ENCODE data around the gene LBHD2. TPM values are rescaled to one million over a fixed set of nuclear protein-coding genes. Genes with fewer than 3 reads are reported as not detected.

The LBHD2 gene
- total and polyA plus RNA-seq, 2 of the 13 experiments (the other 11 are each of a cell fraction or from before 2014, with no cell fraction given), result 0.67 to 1.00 TPM

DNA sequence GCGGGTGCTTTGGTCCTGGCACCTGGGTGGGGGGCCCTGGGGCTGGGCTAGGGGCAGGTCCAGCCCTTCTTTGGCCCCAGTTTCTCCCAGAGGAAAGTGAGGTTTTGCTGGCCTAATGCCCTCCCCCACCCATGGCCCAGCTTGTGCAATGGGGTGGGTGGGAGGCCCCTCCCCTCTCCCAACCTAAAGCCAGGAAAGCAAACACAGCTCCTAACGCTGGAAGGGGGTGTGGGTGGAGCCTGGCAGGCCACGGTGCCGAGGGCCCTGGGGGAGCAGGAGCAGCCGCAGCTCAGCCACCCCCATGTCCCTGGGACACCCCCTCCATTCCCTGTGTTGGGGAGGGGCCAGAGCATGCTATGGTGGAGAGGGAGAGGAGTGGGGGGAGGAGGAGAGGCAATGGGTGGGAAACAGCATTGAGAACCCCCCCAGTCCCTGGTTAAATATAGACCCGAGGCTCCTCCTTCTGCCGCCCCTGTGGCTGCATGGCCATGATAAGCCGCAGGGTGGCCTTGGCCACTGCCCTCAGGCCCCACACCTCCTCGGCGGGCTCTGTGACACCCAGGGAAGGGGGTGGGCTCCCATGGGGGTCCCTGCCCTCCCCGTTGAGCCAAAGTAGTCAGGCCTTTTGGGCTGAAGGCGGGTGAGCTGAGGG lies 15.2 kb downstream of the LBHD2 start (continued):
- no peak for TF ChIP-seq CEBPZ (IDR thresholded peaks at IDR 0.05; ENCODE audit: low read length)
- TF ChIP-seq, protein P1, sequence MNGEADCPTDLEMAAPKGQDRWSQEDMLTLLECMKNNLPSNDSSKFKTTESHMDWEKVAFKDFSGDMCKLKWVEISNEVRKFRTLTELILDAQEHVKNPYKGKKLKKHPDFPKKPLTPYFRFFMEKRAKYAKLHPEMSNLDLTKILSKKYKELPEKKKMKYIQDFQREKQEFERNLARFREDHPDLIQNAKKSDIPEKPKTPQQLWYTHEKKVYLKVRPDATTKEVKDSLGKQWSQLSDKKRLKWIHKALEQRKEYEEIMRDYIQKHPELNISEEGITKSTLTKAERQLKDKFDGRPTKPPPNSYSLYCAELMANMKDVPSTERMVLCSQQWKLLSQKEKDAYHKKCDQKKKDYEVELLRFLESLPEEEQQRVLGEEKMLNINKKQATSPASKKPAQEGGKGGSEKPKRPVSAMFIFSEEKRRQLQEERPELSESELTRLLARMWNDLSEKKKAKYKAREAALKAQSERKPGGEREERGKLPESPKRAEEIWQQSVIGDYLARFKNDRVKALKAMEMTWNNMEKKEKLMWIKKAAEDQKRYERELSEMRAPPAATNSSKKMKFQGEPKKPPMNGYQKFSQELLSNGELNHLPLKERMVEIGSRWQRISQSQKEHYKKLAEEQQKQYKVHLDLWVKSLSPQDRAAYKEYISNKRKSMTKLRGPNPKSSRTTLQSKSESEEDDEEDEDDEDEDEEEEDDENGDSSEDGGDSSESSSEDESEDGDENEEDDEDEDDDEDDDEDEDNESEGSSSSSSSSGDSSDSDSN (CRISPR knock-in tag; IDR thresholded peaks at IDR 0.05), result peak; percentile 68
- TF ChIP-seq, protein P2, sequence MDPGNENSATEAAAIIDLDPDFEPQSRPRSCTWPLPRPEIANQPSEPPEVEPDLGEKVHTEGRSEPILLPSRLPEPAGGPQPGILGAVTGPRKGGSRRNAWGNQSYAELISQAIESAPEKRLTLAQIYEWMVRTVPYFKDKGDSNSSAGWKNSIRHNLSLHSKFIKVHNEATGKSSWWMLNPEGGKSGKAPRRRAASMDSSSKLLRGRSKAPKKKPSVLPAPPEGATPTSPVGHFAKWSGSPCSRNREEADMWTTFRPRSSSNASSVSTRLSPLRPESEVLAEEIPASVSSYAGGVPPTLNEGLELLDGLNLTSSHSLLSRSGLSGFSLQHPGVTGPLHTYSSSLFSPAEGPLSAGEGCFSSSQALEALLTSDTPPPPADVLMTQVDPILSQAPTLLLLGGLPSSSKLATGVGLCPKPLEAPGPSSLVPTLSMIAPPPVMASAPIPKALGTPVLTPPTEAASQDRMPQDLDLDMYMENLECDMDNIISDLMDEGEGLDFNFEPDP (CRISPR knock-in tag; conservative IDR thresholded peaks at IDR 0.05), result no peak
- TF ChIP-seq, protein P3, sequence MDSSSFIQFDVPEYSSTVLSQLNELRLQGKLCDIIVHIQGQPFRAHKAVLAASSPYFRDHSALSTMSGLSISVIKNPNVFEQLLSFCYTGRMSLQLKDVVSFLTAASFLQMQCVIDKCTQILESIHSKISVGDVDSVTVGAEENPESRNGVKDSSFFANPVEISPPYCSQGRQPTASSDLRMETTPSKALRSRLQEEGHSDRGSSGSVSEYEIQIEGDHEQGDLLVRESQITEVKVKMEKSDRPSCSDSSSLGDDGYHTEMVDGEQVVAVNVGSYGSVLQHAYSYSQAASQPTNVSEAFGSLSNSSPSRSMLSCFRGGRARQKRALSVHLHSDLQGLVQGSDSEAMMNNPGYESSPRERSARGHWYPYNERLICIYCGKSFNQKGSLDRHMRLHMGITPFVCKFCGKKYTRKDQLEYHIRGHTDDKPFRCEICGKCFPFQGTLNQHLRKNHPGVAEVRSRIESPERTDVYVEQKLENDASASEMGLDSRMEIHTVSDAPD (CRISPR knock-in tag; IDR thresholded peaks at IDR 0.05), result peak; percentile 87
- TF ChIP-seq SUZ12 (IDR thresholded peaks at IDR 0.05; ENCODE audit: low read depth, low read length), result no peak
- TF ChIP-seq ZSCAN12 (CRISPR knock-in tag; IDR thresholded peaks at IDR 0.05), result no peak
- peak; percentile 53; the same call in 1 of the 2 replicates for TF ChIP-seq GATAD1 (CRISPR knock-in tag; IDR thresholded peaks at IDR 0.05)
- TF ChIP-seq POLR2G (IDR thresholded peaks at IDR 0.05; ENCODE audit: low read depth, low read length), result peak; percentile 89
- TF ChIP-seq ZNF577 (CRISPR knock-in tag; IDR thresholded peaks at IDR 0.05; ENCODE audit: borderline replicate concordance, low read depth), result no peak
- peak; percentile 17; the same call in 1 of the 2 replicates for TF ChIP-seq BCL6 (CRISPR knock-in tag; IDR thresholded peaks at IDR 0.05)
- no peak for TF ChIP-seq SIN3B (IDR thresholded peaks at IDR 0.05; ENCODE audit: low read length)
- TF ChIP-seq, protein P4, sequence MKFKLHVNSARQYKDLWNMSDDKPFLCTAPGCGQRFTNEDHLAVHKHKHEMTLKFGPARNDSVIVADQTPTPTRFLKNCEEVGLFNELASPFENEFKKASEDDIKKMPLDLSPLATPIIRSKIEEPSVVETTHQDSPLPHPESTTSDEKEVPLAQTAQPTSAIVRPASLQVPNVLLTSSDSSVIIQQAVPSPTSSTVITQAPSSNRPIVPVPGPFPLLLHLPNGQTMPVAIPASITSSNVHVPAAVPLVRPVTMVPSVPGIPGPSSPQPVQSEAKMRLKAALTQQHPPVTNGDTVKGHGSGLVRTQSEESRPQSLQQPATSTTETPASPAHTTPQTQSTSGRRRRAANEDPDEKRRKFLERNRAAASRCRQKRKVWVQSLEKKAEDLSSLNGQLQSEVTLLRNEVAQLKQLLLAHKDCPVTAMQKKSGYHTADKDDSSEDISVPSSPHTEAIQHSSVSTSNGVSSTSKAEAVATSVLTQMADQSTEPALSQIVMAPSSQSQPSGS (CRISPR knock-in tag; IDR thresholded peaks at IDR 0.05), result peak; percentile 86; the same call in 1 of the 2 replicates
- TF ChIP-seq ZBTB21 (CRISPR knock-in tag; IDR thresholded peaks at IDR 0.05), result no peak
- no peak for TF ChIP-seq SAFB2 (CRISPR knock-in tag; IDR thresholded peaks at IDR 0.05; ENCODE audit: borderline replicate concordance, low read depth)
- TF ChIP-seq, protein P5, sequence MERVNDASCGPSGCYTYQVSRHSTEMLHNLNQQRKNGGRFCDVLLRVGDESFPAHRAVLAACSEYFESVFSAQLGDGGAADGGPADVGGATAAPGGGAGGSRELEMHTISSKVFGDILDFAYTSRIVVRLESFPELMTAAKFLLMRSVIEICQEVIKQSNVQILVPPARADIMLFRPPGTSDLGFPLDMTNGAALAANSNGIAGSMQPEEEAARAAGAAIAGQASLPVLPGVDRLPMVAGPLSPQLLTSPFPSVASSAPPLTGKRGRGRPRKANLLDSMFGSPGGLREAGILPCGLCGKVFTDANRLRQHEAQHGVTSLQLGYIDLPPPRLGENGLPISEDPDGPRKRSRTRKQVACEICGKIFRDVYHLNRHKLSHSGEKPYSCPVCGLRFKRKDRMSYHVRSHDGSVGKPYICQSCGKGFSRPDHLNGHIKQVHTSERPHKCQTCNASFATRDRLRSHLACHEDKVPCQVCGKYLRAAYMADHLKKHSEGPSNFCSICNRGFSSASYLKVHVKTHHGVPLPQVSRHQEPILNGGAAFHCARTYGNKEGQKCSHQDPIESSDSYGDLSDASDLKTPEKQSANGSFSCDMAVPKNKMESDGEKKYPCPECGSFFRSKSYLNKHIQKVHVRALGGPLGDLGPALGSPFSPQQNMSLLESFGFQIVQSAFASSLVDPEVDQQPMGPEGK (CRISPR knock-in tag; IDR thresholded peaks at IDR 0.05), result peak; percentile 100
- no peak for TF ChIP-seq TAF15 (IDR thresholded peaks at IDR 0.05; ENCODE audit: low read depth, low read length, poor library complexity, severe bottlenecking)
